Measurements from ENCODE around the gene TGFB1I1. TPM values are rescaled to one million over a fixed set of nuclear protein-coding genes. Genes with fewer than 3 reads are reported as not detected.
A peak's percentile ranks its signal among the peaks of the same experiment; 100 is the strongest.

TGFB1I1 gene
- total and polyA plus RNA-seq, 2 experiments from 2014 or later, result 4.1 to 4.2 TPM

- Histone ChIP-seq H4K20me1 (replicated peaks; ENCODE audit: insufficient read depth) (no peaks in the 10 kb centered on the region; the same call in 1 of the 2 replicates), H2AFZ (no peak overlapping the region), H3K79me2 (replicated peaks; ENCODE audit: insufficient read depth) (no peaks in the 10 kb centered on the region), H3K4me2 (no peak overlapping the region), H3F3A (replicated peaks; ENCODE audit: low read depth) (peaks cover 8% of the 10 kb centered on the region; the same call in 1 of the 2 replicates), H3K27ac (ENCODE audit: low read depth) (no peak overlapping the region), H3K9me2 (ENCODE audit: insufficient read depth) (no peaks in the 10 kb centered on the region), H3K4me3 (no peak overlapping the region), H3K27me3 (ENCODE audit: insufficient read depth) (peaks cover 65% of the 10 kb centered on the region), H3K4me1 (ENCODE audit: insufficient read depth) (peaks cover 7% of the 10 kb centered on the region; the same call in 1 of the 2 replicates), H3K36me3 (ENCODE audit: insufficient read depth) (no peaks in the 10 kb centered on the region)
- Mint-ChIP-seq H3K27me3 (ENCODE audit: insufficient read depth, low read depth, poor library complexity) (peaks cover 62% of the 10 kb centered on the region), H3K36me3 (ENCODE audit: low read depth) (peaks cover 8% of the 10 kb centered on the region), H3K4me3 (peak overlapping the region; percentile 80), H3K27ac (no peak overlapping the region), H3K9me3 (peaks cover 6% of the 10 kb centered on the region), H3K4me1 (peaks cover 18% of the 10 kb centered on the region; the same call in 2 of the 3 replicates)
- TF ChIP-seq CTCF (conservative IDR thresholded peaks at IDR 0.05; ENCODE audit: low read depth in 2 of 2), result no peak
- TF ChIP-seq ZNF114 (CRISPR knock-in tag; IDR thresholded peaks at IDR 0.05), result no peak
- TF ChIP-seq STAT1 (IDR thresholded peaks at IDR 0.05; ENCODE audit: unreplicated experiment), result no peak
- no peak for TF ChIP-seq POLR2AphosphoS5 (IDR thresholded peaks at IDR 0.05; ENCODE audit: low read depth)
- ATAC-seq, result no peak
- DNase-seq (ENCODE audit: low spot score), result no peak
These were observed 1.5 kb downstream of the TGFB1I1 start for GRCh38 chr16:31473264-31473984.

GRCh38 chr16:31474173-31474714, 2.3 kb downstream of the TGFB1I1 start:
- peaks cover 8% of the 10 kb centered on the region for H3K36me3 Mint-ChIP-seq (ENCODE audit: low read depth)
- H4K20me1 ChIP-seq (replicated peaks; ENCODE audit: insufficient read depth), result no peaks in the 10 kb centered on the region
- peaks cover 7% of the 10 kb centered on the region; the same call in 1 of the 2 replicates for H3K4me1 ChIP-seq (ENCODE audit: insufficient read depth)
- H3F3A ChIP-seq (replicated peaks; ENCODE audit: low read depth), result peaks cover 8% of the 10 kb centered on the region; the same call in 1 of the 2 replicates
- no peak overlapping the region for H3K4me3 Mint-ChIP-seq
- DNase-seq (ENCODE audit: low spot score) (no peak), ATAC-seq (no peak)
- H3K4me1 Mint-ChIP-seq, result peaks cover 18% of the 10 kb centered on the region; the same call in 2 of the 3 replicates
- peaks cover 6% of the 10 kb centered on the region for H3K9me3 Mint-ChIP-seq
- no peaks in the 10 kb centered on the region for H3K9me2 ChIP-seq (ENCODE audit: insufficient read depth)
- H3K27me3 ChIP-seq (ENCODE audit: insufficient read depth), result peaks cover 72% of the 10 kb centered on the region
- no peak overlapping the region for H3K27ac ChIP-seq (ENCODE audit: low read depth)
- no peak overlapping the region for H2AFZ ChIP-seq
- no peaks in the 10 kb centered on the region for H3K36me3 ChIP-seq (ENCODE audit: insufficient read depth)
- peaks cover 64% of the 10 kb centered on the region for H3K27me3 Mint-ChIP-seq (ENCODE audit: insufficient read depth, low read depth, poor library complexity)
- H3K79me2 ChIP-seq (replicated peaks; ENCODE audit: insufficient read depth), result no peaks in the 10 kb centered on the region
- no peak overlapping the region for H3K4me2 ChIP-seq
- H3K27ac Mint-ChIP-seq, result no peak overlapping the region
- no peak overlapping the region for H3K4me3 ChIP-seq
- no peak for TF ChIP-seq JUNB (IDR thresholded peaks at IDR 0.05; ENCODE audit: unreplicated experiment)
- TF ChIP-seq CTCF (conservative IDR thresholded peaks at IDR 0.05; ENCODE audit: low read depth in 2 of 2), result no peak
- TF ChIP-seq ZNF114 (CRISPR knock-in tag; IDR thresholded peaks at IDR 0.05), result no peak
- no peak for TF ChIP-seq ETS1 (IDR thresholded peaks at IDR 0.05)
- TF ChIP-seq REST (IDR thresholded peaks at IDR 0.05; ENCODE audit: unreplicated experiment), result no peak

Data from GM23338 (cell line).